Measurements from ENCODE around the gene SNCA. TPM values are rescaled to one million over a fixed set of nuclear protein-coding genes. Genes with fewer than 3 reads are reported as not detected.

The SNCA gene
- total RNA-seq, 2 donors from 2014 or later, result 0.45 to 26.1 TPM

- H3K4me3 Mint-ChIP-seq, result no peak overlapping the region
- H3K27ac Mint-ChIP-seq, result no peak overlapping the region
- no peaks in the 10 kb centered on the region for H3K9me3 ChIP-seq (ENCODE audit: control insufficient read depth, low read length, poor library complexity, severe bottlenecking)
Observed at GRCh38 chr4:89762311-89762710, 74.7 kb downstream of the SNCA start.

GRCh38 chr4:89759426-89759825 is 77.5 kb downstream of the SNCA start:
- DNase-seq (no peak), ATAC-seq (no peak)
- H3K36me3 Mint-ChIP-seq (ENCODE audit: low read depth), result no peaks in the 10 kb centered on the region
- H3K27me3 Mint-ChIP-seq, result peaks cover 16% of the 10 kb centered on the region
- no peak overlapping the region for H3K4me3 Mint-ChIP-seq
- H3K4me1 Mint-ChIP-seq, result no peaks in the 10 kb centered on the region
- H3K27ac Mint-ChIP-seq, result no peak overlapping the region
- H3K9me3 ChIP-seq (ENCODE audit: control insufficient read depth, low read length, poor library complexity, severe bottlenecking), result no peaks in the 10 kb centered on the region

More at GRCh38 chr4:89762311-89762710, 74.7 kb downstream of the SNCA start:
- no peaks in the 10 kb centered on the region for H3K4me1 Mint-ChIP-seq
- no peak for DNase-seq
- no peaks in the 10 kb centered on the region for H3K36me3 Mint-ChIP-seq (ENCODE audit: low read depth)
- H3K27me3 Mint-ChIP-seq, result peaks cover 6% of the 10 kb centered on the region
- no peak for ATAC-seq

GRCh38 chr4:89757154-89757719 is 79.7 kb downstream of the SNCA start:
- H3K27me3 Mint-ChIP-seq, result peaks cover 24% of the 10 kb centered on the region
- H3K36me3 Mint-ChIP-seq (ENCODE audit: low read depth), result no peaks in the 10 kb centered on the region
- H3K27ac Mint-ChIP-seq, result no peak overlapping the region
- no peak for DNase-seq
- ATAC-seq, result no peak
- H3K4me1 Mint-ChIP-seq, result no peaks in the 10 kb centered on the region
- no peaks in the 10 kb centered on the region for H3K9me3 ChIP-seq (ENCODE audit: control insufficient read depth, low read length, poor library complexity, severe bottlenecking)
- H3K4me3 Mint-ChIP-seq, result no peak overlapping the region

- H3K9me3 ChIP-seq (ENCODE audit: control insufficient read depth, low read length, poor library complexity, severe bottlenecking), result no peaks in the 10 kb centered on the region
- Mint-ChIP-seq H3K4me1 (no peaks in the 10 kb centered on the region), H3K4me3 (no peak overlapping the region), H3K27me3 (peaks cover 28% of the 10 kb centered on the region), H3K27ac (no peak overlapping the region), H3K36me3 (ENCODE audit: low read depth) (no peaks in the 10 kb centered on the region)
- DNase-seq, result no peak
- ATAC-seq, result no peak
Observed at GRCh38 chr4:89755220-89755619, 81.7 kb downstream of the SNCA start.

DNA sequence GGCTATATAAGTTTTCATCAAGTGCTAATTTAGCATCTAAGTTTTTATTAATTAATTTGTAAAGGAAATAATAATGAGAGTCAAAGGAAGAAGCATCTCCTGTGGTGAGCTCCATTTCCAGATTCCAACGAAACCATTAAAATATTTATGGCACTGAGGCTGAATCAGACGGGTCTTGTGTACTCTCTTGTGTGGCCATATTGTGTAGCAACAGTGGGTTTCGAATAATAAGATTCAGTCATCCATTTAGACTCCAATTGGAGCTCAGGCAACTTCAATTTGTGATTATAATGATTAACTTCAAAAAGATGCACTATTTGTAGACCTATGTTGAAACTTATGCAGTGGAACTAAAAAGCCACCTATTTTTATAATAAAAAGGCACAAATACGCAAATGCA is 82.4 kb downstream of the SNCA start:
- H3K27ac Mint-ChIP-seq, result no peak overlapping the region
- no peak for ATAC-seq
- H3K4me3 Mint-ChIP-seq, result no peak overlapping the region
- H3K4me1 Mint-ChIP-seq, result no peaks in the 10 kb centered on the region
- peaks cover 26% of the 10 kb centered on the region for H3K27me3 Mint-ChIP-seq
- H3K36me3 Mint-ChIP-seq (ENCODE audit: low read depth), result no peaks in the 10 kb centered on the region
- DNase-seq, result no peak
- H3K9me3 ChIP-seq (ENCODE audit: control insufficient read depth, low read length, poor library complexity, severe bottlenecking), result no peaks in the 10 kb centered on the region

DNA sequence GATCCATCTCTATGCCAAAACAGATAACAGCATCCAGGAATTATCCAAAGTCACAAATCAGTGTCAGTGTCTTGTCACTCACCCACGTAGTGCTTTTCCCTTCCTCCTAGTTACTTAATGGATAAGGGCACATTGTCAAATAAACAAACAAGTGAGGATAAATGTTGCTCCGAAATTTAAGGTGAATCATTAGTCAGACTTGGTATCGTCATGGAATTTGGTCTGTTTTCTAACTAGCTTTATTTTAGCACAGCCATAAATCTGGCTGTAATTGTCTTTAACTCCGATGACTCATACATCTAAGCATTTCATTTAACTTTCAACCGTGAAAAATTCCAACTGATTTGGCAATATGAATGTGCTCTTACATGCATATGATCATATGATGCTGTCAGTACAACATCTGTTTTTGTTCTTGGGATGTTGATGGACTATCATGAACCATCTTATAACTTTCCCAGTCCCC is 83.3 kb downstream of the SNCA start:
- Mint-ChIP-seq H3K4me1 (no peaks in the 10 kb centered on the region), H3K27me3 (peaks cover 29% of the 10 kb centered on the region), H3K27ac (no peak overlapping the region), H3K4me3 (no peak overlapping the region), H3K36me3 (ENCODE audit: low read depth) (no peaks in the 10 kb centered on the region)
- no peaks in the 10 kb centered on the region for H3K9me3 ChIP-seq (ENCODE audit: control insufficient read depth, low read length, poor library complexity, severe bottlenecking)
- ATAC-seq (no peak), DNase-seq (no peak)

DNA sequence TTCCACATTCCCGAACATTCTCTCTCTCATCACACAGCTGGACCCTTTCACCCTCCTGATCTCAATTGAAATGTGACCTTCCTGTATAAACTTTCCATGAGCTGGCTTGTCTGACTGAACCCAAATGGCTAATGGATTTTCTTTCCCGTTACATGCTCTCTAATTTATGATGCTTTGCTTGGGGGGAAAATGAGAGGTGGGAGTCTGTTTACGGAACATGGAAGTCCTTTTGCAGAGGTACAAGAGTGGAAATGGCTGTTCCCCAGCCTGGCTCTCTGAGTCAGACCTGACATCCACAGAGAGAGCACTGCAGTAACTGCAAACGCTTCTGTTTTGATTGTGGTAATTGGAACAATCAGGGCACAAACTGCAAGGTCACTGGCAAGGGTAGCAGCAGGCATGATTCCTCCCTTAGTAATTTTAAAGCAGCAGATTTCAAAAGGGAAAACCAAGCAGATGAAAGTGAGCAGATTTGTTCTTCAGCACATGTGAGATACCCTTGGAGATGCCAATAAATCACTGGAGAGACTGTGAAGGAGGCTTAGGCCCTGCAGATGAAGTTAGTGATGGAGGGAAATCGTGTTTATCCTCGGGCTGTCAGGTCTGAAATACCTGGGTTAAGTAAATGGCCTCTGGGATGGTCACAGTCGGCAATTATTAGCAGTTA is 83.9 kb downstream of the SNCA start:
- no peaks in the 10 kb centered on the region for H3K9me3 ChIP-seq (ENCODE audit: control insufficient read depth, low read length, poor library complexity, severe bottlenecking)
- H3K27me3 Mint-ChIP-seq, result peaks cover 29% of the 10 kb centered on the region
- H3K4me1 Mint-ChIP-seq, result no peaks in the 10 kb centered on the region
- ATAC-seq (no peak), DNase-seq (no peak)
- H3K27ac Mint-ChIP-seq, result no peak overlapping the region
- H3K4me3 Mint-ChIP-seq, result no peak overlapping the region
- no peaks in the 10 kb centered on the region for H3K36me3 Mint-ChIP-seq (ENCODE audit: low read depth)

DNA sequence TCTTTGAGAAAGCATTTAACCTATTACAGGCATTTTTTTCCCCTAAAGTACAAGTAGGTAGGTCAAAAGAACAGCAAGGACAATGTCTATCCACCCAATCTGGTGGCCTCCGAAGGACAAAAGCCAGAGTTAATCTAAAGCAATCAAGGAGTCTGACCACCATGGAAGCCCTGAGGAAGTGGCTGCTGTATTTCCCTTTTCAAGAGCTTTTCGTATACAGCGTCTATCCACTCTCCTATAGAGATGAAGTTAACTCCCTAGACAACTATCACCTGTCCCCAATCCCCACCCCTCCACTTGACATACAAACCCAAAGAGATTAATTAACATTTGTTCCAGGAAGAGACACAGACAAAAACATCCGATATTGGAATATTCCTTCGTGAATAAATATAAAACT is 85.5 kb downstream of the SNCA start:
- H3K27ac Mint-ChIP-seq, result no peak overlapping the region
- DNase-seq (no peak), ATAC-seq (no peak)
- no peak overlapping the region for H3K4me3 Mint-ChIP-seq
- H3K27me3 Mint-ChIP-seq, result peaks cover 30% of the 10 kb centered on the region
- no peaks in the 10 kb centered on the region for H3K9me3 ChIP-seq (ENCODE audit: control insufficient read depth, low read length, poor library complexity, severe bottlenecking)
- H3K36me3 Mint-ChIP-seq (ENCODE audit: low read depth), result no peaks in the 10 kb centered on the region
- no peaks in the 10 kb centered on the region for H3K4me1 Mint-ChIP-seq

GRCh38 chr4:89746377-89746776 is 90.6 kb downstream of the SNCA start:
- Mint-ChIP-seq H3K4me3 (no peak overlapping the region), H3K36me3 (ENCODE audit: low read depth) (no peaks in the 10 kb centered on the region), H3K27ac (no peak overlapping the region), H3K27me3 (peaks cover 23% of the 10 kb centered on the region), H3K4me1 (no peaks in the 10 kb centered on the region)
- ATAC-seq, result no peak
- H3K9me3 ChIP-seq (ENCODE audit: control insufficient read depth, low read length, poor library complexity, severe bottlenecking), result no peaks in the 10 kb centered on the region
- no peak for DNase-seq

DNA sequence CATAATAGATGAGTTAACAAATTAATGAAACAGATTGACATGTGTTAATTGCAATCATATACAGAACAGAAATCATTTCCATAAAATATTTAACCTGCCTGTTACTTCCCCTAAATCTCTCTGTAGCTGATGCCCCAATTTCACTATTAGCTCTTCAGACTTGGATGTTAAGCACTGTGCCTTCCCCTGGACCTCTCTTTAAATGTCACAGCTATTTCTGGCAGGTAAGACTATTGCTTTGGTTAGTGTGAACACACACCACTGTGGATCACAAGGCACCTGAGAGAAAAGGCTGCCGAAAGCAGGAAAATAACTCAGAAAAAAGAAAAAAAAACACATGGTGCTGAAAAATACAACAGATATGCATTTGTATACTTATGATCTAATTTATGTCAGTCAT is 91.3 kb downstream of the SNCA start:
- Mint-ChIP-seq H3K4me3 (no peak overlapping the region), H3K4me1 (no peaks in the 10 kb centered on the region), H3K27ac (no peak overlapping the region), H3K36me3 (ENCODE audit: low read depth) (no peaks in the 10 kb centered on the region), H3K27me3 (peaks cover 21% of the 10 kb centered on the region)
- H3K9me3 ChIP-seq (ENCODE audit: control insufficient read depth, low read length, poor library complexity, severe bottlenecking), result no peaks in the 10 kb centered on the region
- DNase-seq (no peak), ATAC-seq (no peak)

DNA sequence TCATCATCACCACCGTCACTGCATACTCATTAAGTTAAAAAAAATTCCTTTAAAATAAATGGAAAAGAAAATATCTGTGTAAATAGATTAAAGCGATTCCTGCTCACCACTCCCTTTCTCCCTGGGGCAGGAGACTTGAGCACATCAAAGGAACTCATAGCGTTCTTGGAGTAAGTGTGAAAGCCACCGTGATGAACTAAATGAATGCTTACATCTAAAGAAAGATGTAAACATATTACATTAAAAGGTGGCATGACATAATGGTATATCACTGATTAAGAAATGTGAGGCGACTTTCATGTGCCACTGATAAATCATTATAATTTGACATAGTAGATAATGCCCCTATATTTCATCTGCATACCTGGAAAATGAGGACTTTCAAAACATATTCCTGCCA is 92.0 kb downstream of the SNCA start:
- Mint-ChIP-seq H3K36me3 (ENCODE audit: low read depth) (no peaks in the 10 kb centered on the region), H3K27ac (no peak overlapping the region), H3K4me1 (no peaks in the 10 kb centered on the region), H3K27me3 (peaks cover 21% of the 10 kb centered on the region), H3K4me3 (no peak overlapping the region)
- ATAC-seq (no peak), DNase-seq (no peak)
- no peaks in the 10 kb centered on the region for H3K9me3 ChIP-seq (ENCODE audit: control insufficient read depth, low read length, poor library complexity, severe bottlenecking)

GRCh38 chr4:89741768-89742167 is 95.2 kb downstream of the SNCA start:
- peaks cover 10% of the 10 kb centered on the region for H3K27me3 Mint-ChIP-seq
- DNase-seq (no peak), ATAC-seq (no peak)
- no peak overlapping the region for H3K4me3 Mint-ChIP-seq
- no peak overlapping the region for H3K27ac Mint-ChIP-seq
- H3K36me3 Mint-ChIP-seq (ENCODE audit: low read depth), result no peaks in the 10 kb centered on the region
- no peaks in the 10 kb centered on the region for H3K4me1 Mint-ChIP-seq
- H3K9me3 ChIP-seq (ENCODE audit: control insufficient read depth, low read length, poor library complexity, severe bottlenecking), result no peaks in the 10 kb centered on the region

DNA sequence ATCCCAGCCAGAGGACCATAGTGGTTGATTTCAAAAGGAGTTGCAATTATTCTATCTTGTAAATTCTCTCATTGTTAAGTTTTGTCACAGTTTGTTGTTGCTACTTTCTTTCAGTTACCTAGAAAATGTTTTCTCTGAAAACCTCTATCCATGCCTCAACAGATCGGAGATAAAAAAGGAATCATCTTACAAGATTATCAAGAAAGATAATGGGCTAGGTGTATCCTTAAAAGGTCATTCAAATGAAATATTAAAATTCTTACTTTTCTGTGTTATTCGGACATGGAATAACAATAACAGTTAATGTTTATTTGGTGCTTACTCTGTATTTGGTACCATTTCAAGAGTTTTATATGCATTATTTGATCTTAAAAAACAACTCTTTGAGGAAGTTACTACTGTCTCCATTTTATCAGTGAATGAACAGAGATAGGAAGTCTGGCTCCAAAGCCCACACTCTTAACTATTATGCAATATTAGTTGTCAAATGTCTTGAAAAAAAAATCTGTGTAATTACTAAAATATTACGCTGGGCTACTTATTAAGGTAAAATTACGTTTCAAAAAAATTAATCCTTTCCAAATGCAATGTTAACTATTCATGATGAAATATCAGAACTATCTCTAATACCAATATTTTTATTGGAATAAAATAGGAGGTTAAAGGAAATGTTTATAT is 97.5 kb downstream of the SNCA start:
- Mint-ChIP-seq H3K36me3 (ENCODE audit: low read depth) (no peaks in the 10 kb centered on the region), H3K4me3 (no peak overlapping the region), H3K4me1 (no peaks in the 10 kb centered on the region), H3K27ac (no peak overlapping the region), H3K27me3 (peaks cover 2% of the 10 kb centered on the region)
- DNase-seq, result no peak
- H3K9me3 ChIP-seq (ENCODE audit: control insufficient read depth, low read length, poor library complexity, severe bottlenecking), result no peaks in the 10 kb centered on the region
- ATAC-seq, result no peak

- no peak for ATAC-seq
- DNase-seq, result no peak
- Mint-ChIP-seq H3K36me3 (ENCODE audit: low read depth) (no peaks in the 10 kb centered on the region), H3K27ac (no peak overlapping the region), H3K4me1 (no peaks in the 10 kb centered on the region), H3K27me3 (no peaks in the 10 kb centered on the region), H3K4me3 (no peak overlapping the region)
- H3K9me3 ChIP-seq (ENCODE audit: control insufficient read depth, low read length, poor library complexity, severe bottlenecking), result no peaks in the 10 kb centered on the region
Observed at GRCh38 chr4:89737888-89738287, 99.1 kb downstream of the SNCA start.

All from T-helper 17 cell (primary cell).